Erythroblast (primary cell): Measurements from ENCODE around the gene ARL8B.
"Not testable (repeated sequence)": the region's sequence is repeated elsewhere in the genome, so short reads cannot be mapped to it uniquely, and the experiment has no call there.

Experiments used
- DNase-seq, 2 experiments: peaks; one replicate each; lab custom pipeline; 2025; lab: John Stamatoyannopoulos, UW
- GATA1 ChIP-seq: IDR thresholded peaks from 2 replicates; pipeline ENCODE4 v1.6.1; 2011; ENCODE audit warnings: low read depth, mild to moderate bottlenecking, control low read depth, low read length, moderate library complexity
- POLR2A ChIP-seq: IDR thresholded peaks from 2 replicates; pipeline ENCODE4 v1.6.1; 2011; ENCODE audit warnings: mild to moderate bottlenecking, low read length

The ARL8B gene

GRCh38 chr3:5145120-5145519, 23.0 kb downstream of the ARL8B start:
- no peak for DNase-seq

DNA sequence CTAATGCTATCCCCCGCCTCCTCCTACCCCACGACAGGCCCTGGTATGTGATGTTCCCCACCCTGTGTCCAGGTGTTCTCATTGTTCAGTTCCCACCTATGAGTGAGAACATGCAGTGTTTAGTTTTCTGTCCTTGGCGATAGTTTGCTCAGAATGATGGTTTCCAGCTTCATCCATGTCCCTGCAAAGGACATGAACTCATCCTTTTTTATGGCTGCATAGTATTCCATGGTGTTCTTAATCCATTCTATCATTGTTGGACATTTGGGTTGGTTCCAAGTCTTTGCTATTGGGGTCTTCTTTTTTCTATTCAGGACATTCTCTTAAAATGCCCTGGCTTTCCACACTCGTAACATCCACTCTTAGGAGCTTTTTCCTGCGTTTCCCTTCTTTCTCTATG, 25.1 kb downstream of the ARL8B start:
- not testable (repeated sequence) for DNase-seq

More at GRCh38 chr3:5145120-5145519, 23.0 kb downstream of the ARL8B start:
- TF ChIP-seq GATA1 = no peak
- no peak for TF ChIP-seq POLR2A

GRCh38 chr3:5149306-5149880, 27.3 kb downstream of the ARL8B start:
- no peak for DNase-seq
- TF ChIP-seq POLR2A (no peak), GATA1 (no peak)

DNA sequence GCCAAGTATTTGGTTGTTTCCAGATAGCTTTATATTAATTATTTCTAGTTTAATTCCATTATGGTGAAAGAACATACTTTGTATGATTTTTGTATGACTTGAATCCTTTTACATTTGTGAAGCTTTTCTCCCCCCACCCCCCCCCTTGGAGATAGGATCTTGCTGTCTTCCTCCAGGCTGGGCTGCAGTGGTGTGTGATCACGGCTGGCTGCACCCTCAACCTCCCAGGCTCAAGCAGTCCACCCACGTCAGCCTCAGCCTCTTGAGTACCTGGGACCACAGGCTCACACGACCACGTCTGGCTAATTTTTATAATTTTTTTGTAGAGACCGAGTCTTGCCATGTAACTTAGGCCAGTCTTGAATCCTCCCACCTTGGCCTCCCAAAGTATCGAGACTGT, 29.5 kb downstream of the ARL8B start:
- DNase-seq = peak in 1 of 2 experiments; percentile 8
- TF ChIP-seq GATA1 (no peak), POLR2A (no peak)

DNA sequence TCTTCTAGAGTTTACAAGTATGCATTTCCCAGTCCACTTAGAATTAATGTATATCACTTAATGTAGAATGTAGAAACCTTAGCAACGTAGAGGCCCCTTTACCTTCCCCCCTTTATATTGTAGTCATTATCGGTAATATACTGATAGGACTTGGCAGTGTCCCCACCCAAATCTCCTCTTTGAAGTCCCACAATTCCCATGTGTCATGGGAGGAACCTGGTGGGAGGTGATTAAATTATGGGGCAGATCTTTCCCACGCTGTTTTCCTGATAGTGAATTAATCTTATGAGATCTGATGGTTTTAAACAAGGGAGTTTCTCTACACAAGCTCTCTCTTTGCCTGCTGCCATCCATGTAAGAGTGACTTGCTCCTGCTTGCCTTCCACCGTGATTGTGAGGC, 31.0 kb downstream of the ARL8B start:
- DNase-seq = peak in 1 of 2 experiments; percentile 12
- TF ChIP-seq POLR2A (no peak), GATA1 (no peak)

DNA sequence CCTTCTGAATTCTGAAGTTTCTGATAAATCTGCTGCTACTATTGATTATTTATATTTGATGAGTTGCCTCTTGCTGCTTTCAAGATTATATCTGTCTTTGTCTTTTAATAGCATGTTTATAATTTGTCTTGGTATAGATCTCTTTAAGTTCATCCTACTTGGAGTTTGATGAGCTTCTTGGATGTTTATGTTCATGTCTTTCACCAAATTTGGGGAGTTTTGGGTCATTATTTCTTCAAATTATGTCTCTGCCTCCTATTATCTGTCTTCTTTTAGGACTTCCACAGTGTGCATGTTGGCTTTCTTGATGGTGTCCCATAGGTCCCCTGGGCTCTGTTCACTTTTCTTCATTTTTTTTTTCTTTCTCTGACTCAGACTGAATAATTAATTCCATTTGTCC, 33.1 kb downstream of the ARL8B start:
- DNase-seq = no peak
- TF ChIP-seq GATA1 (no peak), POLR2A (no peak)

DNA sequence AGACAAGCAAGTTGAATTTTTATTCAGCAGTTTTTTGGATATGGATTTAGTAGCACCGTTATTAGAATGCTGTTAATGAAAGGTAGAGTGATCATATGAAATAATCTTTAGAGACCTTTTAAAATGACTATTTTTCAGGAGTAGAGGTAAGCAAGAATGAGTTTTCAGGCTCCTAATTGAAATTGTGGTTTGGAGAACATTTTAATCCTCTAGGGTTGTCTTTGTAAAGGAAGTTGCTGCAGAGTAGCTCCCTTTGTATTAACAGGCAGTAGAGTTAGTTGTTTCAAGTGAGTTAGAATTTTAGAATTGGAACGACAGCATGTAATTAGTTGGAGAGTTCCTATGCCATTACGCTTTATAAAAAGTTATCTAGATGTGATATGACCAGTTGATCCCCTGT, 38.2 kb downstream of the ARL8B start:
- TF ChIP-seq GATA1 (no peak), POLR2A (no peak)

GRCh38 chr3:5160940-5161858, 39.1 kb downstream of the ARL8B start:
- TF ChIP-seq POLR2A (no peak), GATA1 (no peak)
- DNase-seq = no peak

More for the DNA sequence above, 38.2 kb downstream of the ARL8B start:
- DNase-seq = no peak

- DNase-seq = no peak
- TF ChIP-seq GATA1 (no peak), POLR2A (no peak)
Observed at GRCh38 chr3:5162102-5162501, 40.0 kb downstream of the ARL8B start.

DNA sequence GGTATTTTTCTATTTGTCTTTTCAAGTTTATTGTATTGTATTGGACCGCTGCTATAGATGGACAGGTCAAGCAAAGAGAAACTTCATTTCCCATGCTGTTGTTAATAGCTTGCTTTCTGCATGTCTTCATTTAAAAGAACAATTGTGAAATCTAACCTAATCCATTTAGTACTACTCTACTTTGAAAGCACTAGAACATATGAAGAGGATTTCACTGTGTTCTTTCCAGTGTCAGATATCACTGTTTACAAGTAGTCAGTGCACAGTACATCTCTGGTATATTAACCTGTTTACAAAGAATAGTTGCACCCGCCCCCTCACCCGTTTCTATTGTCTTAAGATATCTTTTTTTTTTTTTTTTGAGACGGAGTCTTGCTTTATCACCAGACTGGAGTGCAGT, 43.6 kb downstream of the ARL8B start:
- no peak for DNase-seq
- no peak for TF ChIP-seq POLR2A
- TF ChIP-seq GATA1 = no peak

- DNase-seq = no peak
Observed at GRCh38 chr3:5166846-5167245, 44.8 kb downstream of the ARL8B start.

GRCh38 chr3:5168110-5168509, 46.0 kb downstream of the ARL8B start:
- DNase-seq = no peak
- TF ChIP-seq GATA1 = no peak
- no peak for TF ChIP-seq POLR2A

More at GRCh38 chr3:5166846-5167245, 44.8 kb downstream of the ARL8B start:
- TF ChIP-seq GATA1 (no peak), POLR2A (no peak)

GRCh38 chr3:5169807-5170206, 47.7 kb downstream of the ARL8B start:
- DNase-seq = no peak
- no peak for TF ChIP-seq GATA1
- no peak for TF ChIP-seq POLR2A

DNA sequence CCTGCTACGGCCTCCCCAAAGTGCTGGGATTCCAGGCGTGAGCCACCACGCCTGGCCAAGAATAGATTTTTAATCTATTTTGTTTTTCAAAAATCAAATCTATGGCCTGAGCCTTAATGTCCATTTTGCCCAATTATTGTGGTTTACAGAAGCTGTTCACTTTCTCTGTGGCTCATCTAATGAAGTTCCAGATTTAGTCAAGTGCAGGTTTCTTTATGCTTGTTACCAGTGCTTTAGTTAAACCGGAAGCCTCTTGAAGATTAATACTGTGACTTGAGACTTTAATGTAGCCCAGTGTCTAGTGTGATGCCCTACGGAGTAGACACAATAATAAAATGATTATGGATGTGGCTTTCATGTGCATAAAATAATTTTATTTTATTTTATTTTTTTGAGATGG, 48.9 kb downstream of the ARL8B start:
- TF ChIP-seq POLR2A = no peak
- no peak for TF ChIP-seq GATA1
- no peak for DNase-seq
